K562 (cell line): Measurements from ENCODE around the gene MYO15B. TPM values are rescaled to one million over a fixed set of nuclear protein-coding genes. Genes with fewer than 3 reads are reported as not detected.

Experiments
- ATAC-seq: fragments of 200-7000 bp; cut with Tn5 transposase; 3 replicates; pipeline ENCODE4 v1.9.1; 2020; ENCODE audit warnings: moderate library complexity
- BruUV-seq: library from RNA; stranded (reverse); fragments of 400-500 nt; replicated peaks from 2 replicates; lab custom pipeline; 2021; lab: Mats Ljungman, UMichigan
- CTCF ChIA-PET: fragments of 300-600 bp; formaldehyde crosslinking; extraction: SDS; loops from one replicate; lab custom pipeline; 2021; ENCODE audit warnings: low intra/inter-chr PET ratio; lab: Yijun Ruan, JAX
- POLR2A ChIA-PET: fragments of 300-600, 350-650 bp; sonication (Branson Sonifier 250); formaldehyde crosslinking; extraction: SDS; loops from one replicate; lab custom pipeline; 2021; ENCODE audit warnings: antibody characterized with exemption, inconsistent platforms; lab: Yijun Ruan, JAX
- DNase-seq, 4 experiments: peaks; one replicate each; pipeline versions ENCODE4 v3.0.0 to v3.0.0-alpha.2; 2011 to 2018; ENCODE audit warnings: low spot score in 3 of 4, mixed read lengths in 3 of 4; ENCODE audit errors: extremely low read depth in 1 of 4
- FAIRE-seq: peaks from 2 replicates; lab custom pipeline; 2011; peaks lifted over from hg19 to GRCh38; lab: Jason Lieb, UNC
- H2AFZ ChIP-seq: 2 replicates; pipeline ENCODE4 v1.6.0; 2011; ENCODE audit warnings: low read depth, low read length, control low read depth, inconsistent platforms
- H3K27ac ChIP-seq: fragments of 200-600 bp; 3 replicates; pipeline ENCODE4 v1.8.0; 2011; ENCODE audit warnings: low read depth, mild to moderate bottlenecking, control low read depth, inconsistent platforms, low read length, moderate library complexity, mixed read lengths; ENCODE audit errors: extremely low read depth
- H3K27me3 ChIP-seq, 2 experiments: fragments of 300-600 bp in 1 of 2; 2 replicates in 1 of 2; 3 replicates in 1 of 2; pipeline versions ENCODE4 v1.6.0 to v1.8.0; 2011; ENCODE audit warnings: inconsistent platforms in 2 of 2, low read length in 2 of 2, mild to moderate bottlenecking in 1 of 2, mixed read lengths in 1 of 2, moderate library complexity in 1 of 2; ENCODE audit not compliant: control insufficient read depth in 2 of 2, insufficient read depth in 2 of 2
- H3K36me3 ChIP-seq: fragments of 300-600 bp; 3 replicates; pipeline ENCODE4 v1.8.0; 2011; ENCODE audit warnings: mild to moderate bottlenecking, low read length, inconsistent platforms; ENCODE audit not compliant: control insufficient read depth, insufficient read depth
- H3K4me1 ChIP-seq, 2 experiments: fragments of 200-600 bp in 1 of 2; replicated peaks in 1 of 2; 2 replicates in 1 of 2; 3 replicates in 1 of 2; pipeline versions ENCODE4 v1.5.1 to v1.8.0; 2011; ENCODE audit warnings: inconsistent platforms in 2 of 2, low read length in 2 of 2, mild to moderate bottlenecking in 1 of 2, mixed read lengths in 1 of 2, moderate library complexity in 1 of 2; ENCODE audit not compliant: control insufficient read depth in 2 of 2, insufficient read depth in 2 of 2
- H3K4me2 ChIP-seq: 2 replicates; pipeline ENCODE4 v1.6.1; 2011; ENCODE audit warnings: low read length, control low read depth, inconsistent platforms, mixed read lengths; ENCODE audit not compliant: insufficient read depth
- H3K4me3 ChIP-seq: fragments of 200-600 bp; sonication (generic), shearing (Covaris generic); 2 replicates; pipeline ENCODE4 v1.5.1; 2016; ENCODE audit warnings: control low read depth, inconsistent platforms
- H3K79me2 ChIP-seq: fragments of 200-600 bp; 3 replicates; pipeline ENCODE4 v1.8.0; 2011; ENCODE audit warnings: low read length, inconsistent platforms; ENCODE audit not compliant: control insufficient read depth, insufficient read depth
- H3K9ac ChIP-seq, 2 experiments: 2 replicates each; pipeline versions ENCODE4 v1.6.0 to v1.6.1; 2011; ENCODE audit warnings: low read depth in 2 of 2, low read length in 2 of 2, control low read depth in 1 of 2, inconsistent platforms in 1 of 2, mild to moderate bottlenecking in 1 of 2, mixed read lengths in 1 of 2; ENCODE audit not compliant: insufficient read depth in 1 of 2
- H3K9me1 ChIP-seq: one replicate; pipeline ENCODE4 v1.6.0; 2011; ENCODE audit warnings: inconsistent platforms, mild to moderate bottlenecking, low read length, moderate library complexity; ENCODE audit not compliant: control insufficient read depth, insufficient read depth
- H3K9me3 ChIP-seq: replicated peaks from 2 replicates; pipeline ENCODE4 v1.5.1; 2011; ENCODE audit warnings: low read depth, low read length, inconsistent platforms; ENCODE audit not compliant: control insufficient read depth, insufficient read depth
- H4K20me1 ChIP-seq: replicated peaks from 2 replicates; pipeline ENCODE4 v1.6.1; 2011; ENCODE audit warnings: low read length, inconsistent platforms, mixed read lengths; ENCODE audit not compliant: control insufficient read depth, insufficient read depth
- BRCA1 ChIP-seq, 2 experiments: fragments of 450-650 bp in 1 of 2; sonication (generic) in 1 of 2; formaldehyde crosslinking in 1 of 2; IDR thresholded peaks; 2 replicates each; pipeline versions ENCODE4 v1.5.0 to v1.6.1; 2017 to 2020; ENCODE audit warnings: mild to moderate bottlenecking in 1 of 2, missing genetic modification reagents in 1 of 2
- KLF16 ChIP-seq: IDR thresholded peaks from 2 replicates; pipeline ENCODE4 v1.6.1; 2016; ENCODE audit warnings: antibody characterized with exemption
- MBD2 ChIP-seq: sonication (generic); IDR thresholded peaks from 2 replicates; pipeline ENCODE4 v1.6.1; 2016; ENCODE audit warnings: low read depth, borderline replicate concordance
- RBM22 ChIP-seq: fragments of 200-400 bp; formaldehyde crosslinking; IDR thresholded peaks from 2 replicates; pipeline ENCODE4 v1.6.1; 2018; ENCODE audit warnings: low read length, low read depth; ENCODE audit not compliant: poor library complexity, severe bottlenecking
- STAT6 ChIP-seq: sonication (generic); formaldehyde crosslinking; IDR thresholded peaks from 2 replicates; pipeline ENCODE4 v1.8.1; 2023; ENCODE audit warnings: mild to moderate bottlenecking, missing genetic modification reagents
- TARDBP ChIP-seq: fragments of 450-650 bp; IDR thresholded peaks from 2 replicates; pipeline ENCODE4 v1.6.1; 2016
- ZNF133 ChIP-seq: fragments of 250-450 bp; sonication (Bioruptor Pico); IDR thresholded peaks from 2 replicates; pipeline ENCODE4 v1.4.0; 2020; ENCODE audit warnings: mild to moderate bottlenecking
- ZNF143 ChIP-seq: sonication (generic); formaldehyde crosslinking; IDR thresholded peaks from 2 replicates; pipeline ENCODE4 v1.9.0; 2022; ENCODE audit warnings: mild to moderate bottlenecking, missing genetic modification reagents
- ZNF263 ChIP-seq: sonication (generic); formaldehyde crosslinking; IDR thresholded peaks from 2 replicates; pipeline ENCODE4 v1.8.0; 2022; ENCODE audit warnings: mild to moderate bottlenecking, missing genetic modification reagents, borderline replicate concordance
- ZNF431 ChIP-seq: sonication (generic); formaldehyde crosslinking; IDR thresholded peaks from 2 replicates; pipeline ENCODE4 v1.8.0; 2022; ENCODE audit warnings: mild to moderate bottlenecking, missing genetic modification reagents
- WGBS: fragments of 100-300 bp; shearing (Covaris generic); methylation state at CpG from one replicate; pipeline ENCODE4 v1.1.6; 2016; ENCODE audit warnings: low coverage, mixed read lengths; ENCODE audit not compliant: insufficient coverage; ENCODE audit errors: missing lambda C conversion rate; 5-methylcytosine and 5-hydroxymethylcytosine counted together
- in situ Hi-C: fragments of 300-500 bp; cut with MboI; formaldehyde crosslinking; loops from 4 replicates; pipeline ENCODE4 v1.15.0; 2018; ENCODE audit warnings: inconsistent platforms, mixed read lengths
- intact Hi-C: fragments of 100-400 bp; cut with micrococcal nuclease; formaldehyde crosslinking; loops from 2 replicates; pipeline ENCODE4 v1.14.2; 2022
- polyA plus RNA-seq, 8 experiments: library from polyadenylated mRNA; depleted of rRNA in 4 of 8; stranded (reverse) in 5 of 8; unstranded in 3 of 8; fragments of >200 nt; fragmentation: Nextera tagmentation in 2 of 8; fragmentation: Illumina TruSeq in 1 of 8; extraction: Ambion mirVana in 2 of 8; extraction: Trizol in 1 of 8; gene quantifications; 2 replicates each; pipeline versions ENCODE4 v1.2.1 to v1.2.3, GENCODE V29; 2011 to 2014; ENCODE audit warnings: inconsistent platforms in 1 of 8, missing spikeins in 1 of 8
- total RNA-seq, 7 experiments: library from RNA; depleted of rRNA in 6 of 7; stranded (reverse); fragments of >200 nt in 6 of 7; fragmentation: Illumina TruSeq in 2 of 7; extraction: Trizol in 2 of 7; gene quantifications; 2 replicates each; pipeline versions ENCODE4 v1.2.1 to v1.2.3, GENCODE V29; 2011 to 2021; ENCODE audit warnings: low replicate concordance in 1 of 7
- TF ChIP-seq, protein P1 (sequence below): fragments of 450-650 bp; IDR thresholded peaks from 2 replicates; pipeline ENCODE4 v1.6.1; 2018; ENCODE audit not compliant: partially characterized antibody

MYO15B gene
- total and polyA plus RNA-seq, 9 of the 15 experiments (the other 6 are each of a cell fraction or from before 2014, with no cell fraction given) = 0.05 to 3.1 (median 0.83) TPM; not detected in 2

DNA sequence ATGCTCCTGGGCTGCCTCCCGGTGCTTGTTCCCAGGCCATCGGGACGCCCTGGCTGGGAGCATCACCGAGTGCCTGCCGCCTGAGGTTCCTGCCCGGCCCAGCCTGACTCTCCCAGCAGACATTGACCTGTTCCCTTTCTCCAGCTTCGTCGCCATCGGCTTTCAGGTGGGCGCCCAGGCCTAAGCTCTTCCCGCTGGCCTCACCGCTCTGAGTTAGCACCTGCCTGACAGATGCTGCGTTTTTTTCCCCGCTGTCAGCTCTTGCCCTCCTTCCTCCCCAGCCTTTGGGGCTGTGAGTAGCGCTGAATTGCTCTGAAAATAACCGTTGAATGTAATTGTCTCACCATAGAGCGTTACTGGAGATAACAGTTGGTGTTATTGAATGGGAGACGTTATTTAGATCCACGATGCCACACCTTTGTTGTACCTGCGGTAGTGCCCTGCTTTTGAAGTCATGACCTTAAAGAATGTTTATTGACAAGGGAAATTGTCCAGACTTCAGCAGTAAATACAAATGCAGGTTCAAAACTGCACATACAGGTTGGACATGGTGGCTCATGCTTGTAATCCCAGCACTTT lies 24.3 kb downstream of the MYO15B start:
- H3K9me3 ChIP-seq = no peaks in the 10 kb centered on the region
- in situ Hi-C loops = no loop called here
- H3K4me3 ChIP-seq = no peak overlapping the region
- H3K27me3 ChIP-seq = peaks cover 27 to 49% of the 10 kb centered on the region in 2 experiments; a peak in 4 of 5 replicates
- peaks cover 0 to 53% of the 10 kb centered on the region in 2 experiments; a peak in 2 of 5 replicates for H3K4me1 ChIP-seq
- DNase-seq (no peak), ATAC-seq (no peak)
- TF ChIP-seq ZNF143 (CRISPR knock-in tag) (no peak), ZNF431 (CRISPR knock-in tag) (no peak), ZNF263 (CRISPR knock-in tag) (no peak), BRCA1 (IDR thresholded peaks at IDR 0.05) (no peak), BRCA1 (CRISPR knock-in tag; IDR thresholded peaks at IDR 0.05) (no peak), STAT6 (CRISPR knock-in tag) (no peak), TARDBP (no peak), RBM22 (no peak), MBD2 (no peak), KLF16 (no peak), ZNF133 (CRISPR knock-in tag) (no peak)
- TF ChIP-seq, protein P1, sequence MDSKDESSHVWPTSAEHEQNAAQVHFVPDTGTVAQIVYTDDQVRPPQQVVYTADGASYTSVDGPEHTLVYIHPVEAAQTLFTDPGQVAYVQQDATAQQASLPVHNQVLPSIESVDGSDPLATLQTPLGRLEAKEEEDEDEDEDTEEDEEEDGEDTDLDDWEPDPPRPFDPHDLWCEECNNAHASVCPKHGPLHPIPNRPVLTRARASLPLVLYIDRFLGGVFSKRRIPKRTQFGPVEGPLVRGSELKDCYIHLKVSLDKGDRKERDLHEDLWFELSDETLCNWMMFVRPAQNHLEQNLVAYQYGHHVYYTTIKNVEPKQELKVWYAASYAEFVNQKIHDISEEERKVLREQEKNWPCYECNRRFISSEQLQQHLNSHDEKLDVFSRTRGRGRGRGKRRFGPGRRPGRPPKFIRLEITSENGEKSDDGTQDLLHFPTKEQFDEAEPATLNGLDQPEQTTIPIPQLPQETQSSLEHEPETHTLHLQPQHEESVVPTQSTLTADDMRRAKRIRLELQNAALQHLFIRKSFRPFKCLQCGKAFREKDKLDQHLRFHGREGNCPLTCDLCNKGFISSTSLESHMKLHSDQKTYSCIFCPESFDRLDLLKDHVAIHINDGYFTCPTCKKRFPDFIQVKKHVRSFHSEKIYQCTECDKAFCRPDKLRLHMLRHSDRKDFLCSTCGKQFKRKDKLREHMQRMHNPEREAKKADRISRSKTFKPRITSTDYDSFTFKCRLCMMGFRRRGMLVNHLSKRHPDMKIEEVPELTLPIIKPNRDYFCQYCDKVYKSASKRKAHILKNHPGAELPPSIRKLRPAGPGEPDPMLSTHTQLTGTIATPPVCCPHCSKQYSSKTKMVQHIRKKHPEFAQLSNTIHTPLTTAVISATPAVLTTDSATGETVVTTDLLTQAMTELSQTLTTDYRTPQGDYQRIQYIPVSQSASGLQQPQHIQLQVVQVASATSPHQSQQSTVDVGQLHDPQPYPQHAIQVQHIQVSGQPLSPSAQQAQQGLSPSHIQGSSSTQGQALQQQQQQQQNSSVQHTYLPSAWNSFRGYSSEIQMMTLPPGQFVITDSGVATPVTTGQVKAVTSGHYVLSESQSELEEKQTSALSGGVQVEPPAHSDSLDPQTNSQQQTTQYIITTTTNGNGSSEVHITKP = no peak
- TF ChIP-seq, all 486 proteins: peak for 0
- Histone ChIP-seq H4K20me1 (no peaks in the 10 kb centered on the region), H3K27ac (no peak overlapping the region), H3K79me2 (no peaks in the 10 kb centered on the region), H3K9me1 (no peaks in the 10 kb centered on the region), H3K4me2 (no peak overlapping the region), H3K36me3 (no peaks in the 10 kb centered on the region), H3K9ac (no peak overlapping the region), H2AFZ (no peak overlapping the region)
- no TSS peak for BruUV-seq
- intact Hi-C loops = loop anchor here (10.0 kb wide), 1 partner anchor 187 kb away; no protein-coding TSS in a partner anchor
- FAIRE-seq = no peak
- WGBS = under 1% methylated on average over 20 of the region's 20 CpGs
- CTCF ChIA-PET = no interaction called here
- POLR2A ChIA-PET = interaction anchor here (0.6 to 2.3 kb wide), 4 partner anchors 8 to 43 kb away, joined by 3 to 8 read pairs (median 3); no protein-coding TSS in a partner anchor
